ENCODE data around the gene LAMB3. TPM values are rescaled to one million over a fixed set of nuclear protein-coding genes. Genes with fewer than 3 reads are reported as not detected.

Gene LAMB3
- total and polyA plus RNA-seq, 2 donors (not counting 1 experiment from before 2014, with no cell fraction given): 0.33 to 0.37 TPM

DNA sequence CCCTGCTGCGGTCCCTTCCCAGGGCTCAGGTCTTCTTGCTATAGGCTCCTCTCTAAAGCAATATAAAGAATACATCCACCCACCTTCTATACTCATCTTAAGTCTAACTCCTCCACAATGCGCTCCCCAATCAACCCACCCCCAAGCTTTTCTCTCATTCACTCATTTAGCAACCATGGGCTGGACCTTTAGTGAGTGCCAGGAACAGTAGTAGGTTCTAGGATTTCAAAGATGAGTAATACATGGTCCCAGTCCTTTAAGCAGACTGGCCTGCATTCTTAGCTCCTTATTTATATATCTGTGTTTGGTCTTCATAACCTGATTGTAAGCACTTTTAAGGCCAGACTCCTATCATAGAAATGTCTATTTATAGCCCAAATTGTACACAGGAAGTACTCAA lies 62.8 kb downstream of the LAMB3 start:
- DNase-seq (no peak), ATAC-seq (ENCODE audit: low read depth) (no peak)
- Mint-ChIP-seq H3K9me3 (ENCODE audit: insufficient read depth) (no peaks in the 10 kb centered on the region), H3K27ac (no peak overlapping the region), H3K27me3 (peaks cover 43% of the 10 kb centered on the region), H3K4me3 (no peak overlapping the region), H3K4me1 (no peaks in the 10 kb centered on the region)
- Histone ChIP-seq H3K4me3 (ENCODE audit: control extremely low read depth in 1 of 5, extremely low read depth in 1 of 5, insufficient read depth in 1 of 5, low read depth in 2 of 5, low read length in 4 of 5) (no peak overlapping the region), H2AFZ (ENCODE audit: insufficient read depth, low read depth, low read length, poor library complexity, severe bottlenecking) (no peak overlapping the region), H4K20me1 (ENCODE audit: control insufficient read depth, insufficient read depth, low read length, poor library complexity, severe bottlenecking) (no peaks in the 10 kb centered on the region), H3K79me2 (ENCODE audit: control insufficient read depth, insufficient read depth, low read length) (no peaks in the 10 kb centered on the region), H3K27ac (ENCODE audit: low read length in 2 of 2) (no peak overlapping the region), H3K9ac (ENCODE audit: low read length) (no peak overlapping the region), H3K4me2 (replicated peaks; ENCODE audit: low read depth, low read length, poor library complexity, severe bottlenecking) (no peak overlapping the region), H3K27me3 (replicated peaks in 1 of 4; ENCODE audit: control extremely low read depth in 1 of 4, control insufficient read depth in 3 of 4, insufficient read depth in 4 of 4, low read length in 3 of 4) (peaks cover 0 to 20% (median 18%) of the 10 kb centered on the region in 4 experiments), H3K36me3 (replicated peaks in 1 of 2; ENCODE audit: control extremely low read depth in 1 of 2, control insufficient read depth in 1 of 2, extremely low read depth in 1 of 2, insufficient read depth in 2 of 2, low read length in 1 of 2) (no peaks in the 10 kb centered on the region), H3K9me3 (ENCODE audit: control extremely low read depth in 1 of 3, control insufficient read depth in 2 of 3, insufficient read depth in 1 of 3, low read length in 2 of 3) (no peaks in the 10 kb centered on the region), H3K4me1 (ENCODE audit: control insufficient read depth in 2 of 2, insufficient read depth in 2 of 2, low read length in 2 of 2) (no peaks in the 10 kb centered on the region)
- ChIA-PET CTCF (no interaction called here), POLR2A (no interaction called here)
- WGBS (ENCODE audit: insufficient coverage): 83% methylated on average over 1 of the region's 2 CpGs
- TF ChIP-seq, protein P1, sequence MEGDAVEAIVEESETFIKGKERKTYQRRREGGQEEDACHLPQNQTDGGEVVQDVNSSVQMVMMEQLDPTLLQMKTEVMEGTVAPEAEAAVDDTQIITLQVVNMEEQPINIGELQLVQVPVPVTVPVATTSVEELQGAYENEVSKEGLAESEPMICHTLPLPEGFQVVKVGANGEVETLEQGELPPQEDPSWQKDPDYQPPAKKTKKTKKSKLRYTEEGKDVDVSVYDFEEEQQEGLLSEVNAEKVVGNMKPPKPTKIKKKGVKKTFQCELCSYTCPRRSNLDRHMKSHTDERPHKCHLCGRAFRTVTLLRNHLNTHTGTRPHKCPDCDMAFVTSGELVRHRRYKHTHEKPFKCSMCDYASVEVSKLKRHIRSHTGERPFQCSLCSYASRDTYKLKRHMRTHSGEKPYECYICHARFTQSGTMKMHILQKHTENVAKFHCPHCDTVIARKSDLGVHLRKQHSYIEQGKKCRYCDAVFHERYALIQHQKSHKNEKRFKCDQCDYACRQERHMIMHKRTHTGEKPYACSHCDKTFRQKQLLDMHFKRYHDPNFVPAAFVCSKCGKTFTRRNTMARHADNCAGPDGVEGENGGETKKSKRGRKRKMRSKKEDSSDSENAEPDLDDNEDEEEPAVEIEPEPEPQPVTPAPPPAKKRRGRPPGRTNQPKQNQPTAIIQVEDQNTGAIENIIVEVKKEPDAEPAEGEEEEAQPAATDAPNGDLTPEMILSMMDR (IDR thresholded peaks at IDR 0.05): no peak
- no peak for TF ChIP-seq EZH2 (IDR thresholded peaks at IDR 0.05; ENCODE audit: borderline replicate concordance, insufficient read depth, low read depth, low read length, poor library complexity, severe bottlenecking)
- intact Hi-C loops (cut with micrococcal nuclease): no loop called here

DNA sequence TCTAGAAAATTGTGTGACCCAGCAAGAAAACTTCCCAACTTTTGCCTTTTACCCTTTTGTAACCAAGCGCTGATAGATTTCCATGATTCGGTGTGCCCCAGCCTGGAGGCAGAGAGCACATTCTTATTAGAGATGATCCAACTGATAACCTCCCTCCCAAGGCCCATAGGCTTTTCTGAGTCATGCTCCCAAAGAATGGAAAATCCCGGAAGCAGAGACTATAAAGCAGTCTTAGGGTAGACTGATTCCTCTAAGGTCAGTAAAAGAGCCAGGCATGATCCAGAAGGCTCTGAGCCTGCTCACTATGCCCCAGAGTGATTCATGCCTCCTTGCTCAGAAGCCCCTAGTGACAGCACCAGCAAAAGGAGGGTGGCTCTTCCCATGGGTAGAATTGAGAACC lies 64.4 kb downstream of the LAMB3 start:
- no peaks in the 10 kb centered on the region for H3K9me3 ChIP-seq (ENCODE audit: control extremely low read depth in 1 of 3, control insufficient read depth in 2 of 3, insufficient read depth in 1 of 3, low read length in 2 of 3)
- no peak for ATAC-seq (ENCODE audit: low read depth)
- no peaks in the 10 kb centered on the region for H3K4me1 Mint-ChIP-seq
- H2AFZ ChIP-seq (ENCODE audit: insufficient read depth, low read depth, low read length, poor library complexity, severe bottlenecking): no peak overlapping the region
- H3K27me3 ChIP-seq (replicated peaks in 1 of 4; ENCODE audit: control extremely low read depth in 1 of 4, control insufficient read depth in 3 of 4, insufficient read depth in 4 of 4, low read length in 3 of 4): peaks cover 0 to 23% (median 19%) of the 10 kb centered on the region in 4 experiments
- no peaks in the 10 kb centered on the region for H3K36me3 ChIP-seq (replicated peaks in 1 of 2; ENCODE audit: control extremely low read depth in 1 of 2, control insufficient read depth in 1 of 2, extremely low read depth in 1 of 2, insufficient read depth in 2 of 2, low read length in 1 of 2)
- TF ChIP-seq, protein P1 (IDR thresholded peaks at IDR 0.05): no peak
- TF ChIP-seq EZH2 (IDR thresholded peaks at IDR 0.05; ENCODE audit: borderline replicate concordance, insufficient read depth, low read depth, low read length, poor library complexity, severe bottlenecking): no peak
- peaks cover 34% of the 10 kb centered on the region for H3K27me3 Mint-ChIP-seq
- no peaks in the 10 kb centered on the region for H3K9me3 Mint-ChIP-seq (ENCODE audit: insufficient read depth)
- no peaks in the 10 kb centered on the region for H3K4me1 ChIP-seq (ENCODE audit: control insufficient read depth in 2 of 2, insufficient read depth in 2 of 2, low read length in 2 of 2)
- H3K79me2 ChIP-seq (ENCODE audit: control insufficient read depth, insufficient read depth, low read length): no peaks in the 10 kb centered on the region
- WGBS (ENCODE audit: insufficient coverage): 100% methylated on average over 1 of the region's 3 CpGs
- no peak overlapping the region for H3K27ac ChIP-seq (ENCODE audit: low read length in 2 of 2)
- ChIA-PET CTCF (no interaction called here), POLR2A (no interaction called here)
- no peak overlapping the region for H3K4me3 ChIP-seq (ENCODE audit: control extremely low read depth in 1 of 5, extremely low read depth in 1 of 5, insufficient read depth in 1 of 5, low read depth in 2 of 5, low read length in 4 of 5)
- intact Hi-C loops (cut with micrococcal nuclease): no loop called here
- H3K4me3 Mint-ChIP-seq: no peak overlapping the region
- H4K20me1 ChIP-seq (ENCODE audit: control insufficient read depth, insufficient read depth, low read length, poor library complexity, severe bottlenecking): no peaks in the 10 kb centered on the region
- no peak overlapping the region for H3K27ac Mint-ChIP-seq
- H3K4me2 ChIP-seq (replicated peaks; ENCODE audit: low read depth, low read length, poor library complexity, severe bottlenecking): no peak overlapping the region
- no peak for DNase-seq
- H3K9ac ChIP-seq (ENCODE audit: low read length): no peak overlapping the region
